ENCODE measurements around the gene FBXL13.

GRCh38 chr7:102866535-102867215 lies 207.9 kb downstream of the FBXL13 start:
- TF ChIP-seq CTCF (IDR thresholded peaks at IDR 0.05) (no peak), POLR2A (IDR thresholded peaks at IDR 0.05) (no peak)
